Ishikawa (cell line): ENCODE results near the gene SMIM29.
A peak's percentile ranks its signal among the peaks of the same experiment; 100 is the strongest.

ENCODE experiments used
- CEBPB ChIP-seq: IDR thresholded peaks from 2 replicates; pipeline ENCODE4 v1.6.1; 2012
- CREB1 ChIP-seq: IDR thresholded peaks from 2 replicates; pipeline ENCODE4 v1.6.1; 2012; ENCODE audit warnings: low read depth
- EGR1 ChIP-seq: IDR thresholded peaks from 2 replicates; pipeline ENCODE4 v1.6.1; 2012
- EP300 ChIP-seq: IDR thresholded peaks from 2 replicates; pipeline ENCODE4 v1.6.1; 2012; ENCODE audit warnings: borderline replicate concordance
- FOXM1 ChIP-seq: IDR thresholded peaks from 2 replicates; pipeline ENCODE4 v1.6.1; 2012; ENCODE audit warnings: low read depth, borderline replicate concordance
- MAX ChIP-seq: IDR thresholded peaks from 2 replicates; pipeline ENCODE4 v1.6.1; 2012
- NFIC ChIP-seq: IDR thresholded peaks from 2 replicates; pipeline ENCODE4 v1.6.1; 2012
- RAD21 ChIP-seq: IDR thresholded peaks from 2 replicates; pipeline ENCODE4 v1.6.1; 2012; ENCODE audit warnings: low read depth
- REST ChIP-seq: IDR thresholded peaks from 2 replicates; pipeline ENCODE4 v1.6.1; 2012; ENCODE audit warnings: low read depth, mild to moderate bottlenecking
- TAF1 ChIP-seq: IDR thresholded peaks from 2 replicates; pipeline ENCODE4 v1.6.1; 2012; ENCODE audit warnings: low read depth, mild to moderate bottlenecking
- TCF12 ChIP-seq: IDR thresholded peaks from 2 replicates; pipeline ENCODE4 v1.6.1; 2012; ENCODE audit warnings: low read depth
- TEAD4 ChIP-seq: IDR thresholded peaks from 2 replicates; pipeline ENCODE4 v1.6.1; 2012
- USF1 ChIP-seq: IDR thresholded peaks from 2 replicates; pipeline ENCODE4 v1.6.1; 2012
- YY1 ChIP-seq: IDR thresholded peaks from 2 replicates; pipeline ENCODE4 v1.6.1; 2012; ENCODE audit warnings: low read depth
- ZBTB7A ChIP-seq: IDR thresholded peaks from 2 replicates; pipeline ENCODE4 v1.6.1; 2012; ENCODE audit warnings: low read depth

SMIM29 gene

DNA sequence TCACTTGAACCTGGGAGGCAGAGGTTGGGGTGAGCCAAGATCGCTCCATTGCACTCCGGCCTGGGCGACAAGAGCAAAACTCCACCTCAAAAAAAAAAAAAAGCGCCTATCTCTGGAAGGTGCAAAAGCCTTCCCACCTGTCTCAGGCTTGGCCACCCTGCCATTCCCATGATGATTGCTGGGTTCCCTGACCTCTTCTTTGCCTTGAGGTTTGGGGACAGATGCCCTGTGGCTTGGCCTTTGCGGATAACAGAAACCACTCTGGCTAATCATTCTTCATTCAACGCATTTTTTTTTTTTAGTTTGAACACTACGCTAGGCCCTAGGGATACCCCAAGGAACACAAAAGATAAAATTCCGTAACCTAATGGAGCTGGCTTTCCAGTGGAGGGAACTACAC lies 18.9 kb downstream of the SMIM29 start:
- TF ChIP-seq CEBPB (no peak), FOXM1 (no peak), EP300 (no peak), USF1 (no peak), TCF12 (no peak), RAD21 (no peak), TEAD4 (no peak), NFIC (no peak), MAX (no peak), EGR1 (no peak), YY1 (no peak), REST (no peak), CREB1 (no peak), ZBTB7A (no peak), TAF1 (no peak)

- TF ChIP-seq TEAD4 (no peak; the same call in 1 of the 2 replicates), EGR1 (peak; percentile 56; the same call in 1 of the 2 replicates), RAD21 (no peak), CREB1 (no peak), CEBPB (0 out of 2 replicates have a peak, but pooled peaks have one; percentile 38), TAF1 (no peak), REST (no peak), USF1 (peak; percentile 41; the same call in 1 of the 2 replicates), NFIC (peak; percentile 62), YY1 (no peak), MAX (0 out of 2 replicates have a peak, but pooled peaks have one; percentile 19), ZBTB7A (no peak), EP300 (peak; percentile 56; the same call in 1 of the 2 replicates), TCF12 (peak; percentile 80), FOXM1 (no peak)
Measured at GRCh38 chr6:34227761-34228421, 20.9 kb downstream of the SMIM29 start.

DNA sequence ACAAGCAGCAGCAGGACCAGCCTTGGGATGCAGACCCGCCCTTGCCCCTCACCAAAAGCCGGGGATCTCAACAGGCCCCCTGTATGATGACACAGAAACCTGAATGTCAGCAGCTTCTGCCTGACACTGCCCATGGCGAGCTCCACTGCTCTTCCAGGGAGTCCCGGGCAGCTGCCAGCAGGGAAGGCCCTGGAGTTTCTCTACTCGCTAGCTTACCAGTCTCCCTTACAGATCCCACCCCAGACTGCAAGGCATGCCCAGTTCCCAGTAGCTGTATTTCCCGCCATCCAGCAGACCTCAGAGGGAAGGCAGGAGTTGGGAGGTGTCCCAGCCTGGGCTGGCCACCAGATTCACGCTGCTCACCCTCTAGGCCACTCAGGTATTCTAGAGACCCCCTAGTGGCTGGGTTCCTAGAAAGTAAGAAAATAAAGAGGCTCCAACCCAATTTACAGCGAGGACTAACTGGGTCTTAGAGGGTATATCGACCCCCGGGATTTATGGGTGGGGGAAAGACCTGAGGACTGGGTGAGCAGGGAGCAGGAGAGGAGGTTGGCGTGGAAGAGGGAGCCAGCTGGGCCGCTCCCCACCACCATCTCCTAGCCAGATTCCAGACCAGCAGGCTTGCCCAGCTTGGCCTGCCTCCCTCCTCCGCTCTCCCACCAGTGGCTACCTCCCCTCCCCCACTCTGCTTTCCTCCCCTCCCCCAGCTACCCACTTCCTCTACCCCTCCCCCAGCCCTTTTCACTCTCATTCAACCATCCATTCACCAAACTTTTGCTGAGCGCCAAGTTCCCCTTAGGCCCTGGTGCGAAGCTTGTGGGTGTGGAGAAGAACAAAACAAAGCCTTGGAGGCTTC lies 21.8 kb downstream of the SMIM29 start:
- TF ChIP-seq ZBTB7A: no peak
- TF ChIP-seq RAD21: no peak
- no peak for TF ChIP-seq NFIC
- TF ChIP-seq FOXM1: no peak
- TF ChIP-seq MAX: no peak
- no peak for TF ChIP-seq EGR1
- no peak for TF ChIP-seq TEAD4
- no peak for TF ChIP-seq CREB1
- no peak for TF ChIP-seq YY1
- TF ChIP-seq TCF12: no peak
- TF ChIP-seq EP300: no peak
- no peak for TF ChIP-seq TAF1
- no peak for TF ChIP-seq USF1
- TF ChIP-seq CEBPB: no peak
- TF ChIP-seq REST: no peak
